Measurements from ENCODE around the gene RGL2.

Gene RGL2

DNA sequence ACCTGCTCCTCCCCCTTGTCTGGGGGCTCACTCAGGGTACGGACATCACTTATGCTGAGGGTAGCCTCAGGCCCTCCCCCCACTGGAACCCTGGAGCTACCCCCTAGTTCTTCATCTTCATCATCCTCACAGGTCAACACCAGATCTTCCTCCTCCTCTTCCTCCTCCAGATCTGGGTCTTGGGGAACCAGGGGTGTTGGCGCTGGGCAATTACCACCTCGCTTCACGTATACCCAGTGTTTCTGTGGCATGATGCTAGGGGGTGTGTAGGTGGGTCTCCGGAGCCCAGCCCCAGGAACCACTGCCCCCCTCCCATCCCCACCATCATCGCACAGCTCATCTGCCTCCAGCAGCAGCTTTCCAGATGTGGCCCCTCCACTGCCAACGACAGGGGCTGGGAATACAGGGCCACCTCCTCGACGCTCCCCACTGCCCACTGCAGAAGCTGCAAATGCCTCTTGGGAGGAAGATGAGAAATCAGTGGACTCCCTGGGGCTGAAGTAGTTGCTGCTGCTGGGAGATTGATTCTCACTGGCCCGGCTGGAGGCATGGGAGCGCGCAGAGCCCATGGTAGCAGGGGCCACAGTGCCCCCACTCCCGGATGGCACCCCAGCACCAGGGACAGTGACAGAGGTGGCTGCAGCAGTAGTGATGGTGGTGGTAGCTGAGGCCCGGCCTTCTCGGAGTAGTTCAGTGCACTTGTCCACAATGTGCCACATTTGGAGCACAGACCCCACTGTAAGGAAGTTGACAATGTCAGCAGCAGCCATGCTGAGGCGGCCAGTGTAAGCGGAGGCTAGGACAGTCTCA is 17.3 kb upstream of the RGL2 start:
- no peak for DNase-seq

DNA sequence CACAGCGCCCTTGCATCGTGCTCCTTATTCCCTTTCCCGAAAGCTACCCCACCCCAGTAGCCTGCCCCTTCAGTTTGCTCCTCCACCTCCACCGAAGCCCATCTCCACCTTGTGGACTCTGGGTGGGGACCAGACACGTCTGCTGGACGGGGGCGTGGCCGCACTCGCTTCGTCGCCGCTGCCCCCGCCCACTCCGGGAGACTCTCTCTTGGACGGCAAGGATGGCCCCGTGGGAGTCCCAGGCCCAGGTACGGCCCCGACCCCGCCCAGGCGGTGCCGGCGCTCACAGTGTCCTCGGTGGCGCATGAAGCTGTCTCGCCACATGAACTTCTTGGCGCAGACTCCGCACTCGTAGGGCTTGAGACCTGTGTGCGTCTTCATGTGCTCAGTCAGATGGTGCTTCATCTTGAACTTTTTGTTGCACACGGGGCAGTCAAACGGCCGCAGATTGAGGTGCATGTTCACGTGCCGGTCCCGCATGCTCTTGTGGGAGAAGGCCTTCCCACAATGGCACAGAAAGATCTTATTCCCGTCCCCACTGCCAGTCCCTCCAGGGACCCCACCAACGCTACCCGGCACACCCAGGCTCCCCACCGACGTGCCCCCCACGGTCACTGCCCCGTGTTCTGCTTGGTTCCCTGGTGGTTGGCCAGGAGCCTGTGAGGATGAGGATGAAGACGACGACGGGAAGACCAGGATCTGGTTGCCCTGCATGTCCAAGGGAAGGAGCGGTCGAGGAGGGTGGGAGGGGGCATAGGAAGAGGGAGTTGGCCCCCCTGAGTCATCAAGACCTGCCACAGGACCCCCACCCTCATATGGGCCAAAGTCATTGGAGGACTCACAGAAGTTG is 16.4 kb upstream of the RGL2 start:
- peak; percentile 39 for DNase-seq

DNA sequence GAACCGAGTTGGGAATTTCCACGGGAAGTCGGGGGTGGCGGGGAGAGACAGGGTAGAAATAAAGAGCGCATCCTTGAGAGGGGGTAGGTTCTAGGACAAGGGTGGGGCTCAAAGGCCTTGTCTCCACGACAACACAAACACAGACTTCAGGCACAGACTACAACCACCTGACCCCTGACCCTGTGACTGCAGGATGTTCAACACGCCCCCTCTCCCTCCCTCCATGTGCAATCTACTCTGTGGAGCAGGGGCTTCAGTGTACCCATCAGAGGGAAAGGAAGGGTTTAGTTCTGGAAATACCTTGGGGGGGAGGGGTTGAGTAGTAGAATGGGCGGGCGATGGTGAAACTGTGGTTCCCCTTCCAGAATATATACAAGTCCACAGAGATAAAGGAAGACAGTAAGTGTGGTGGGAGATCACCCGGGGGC is 15.8 kb upstream of the RGL2 start:
- peak; percentile 73 for DNase-seq

DNA sequence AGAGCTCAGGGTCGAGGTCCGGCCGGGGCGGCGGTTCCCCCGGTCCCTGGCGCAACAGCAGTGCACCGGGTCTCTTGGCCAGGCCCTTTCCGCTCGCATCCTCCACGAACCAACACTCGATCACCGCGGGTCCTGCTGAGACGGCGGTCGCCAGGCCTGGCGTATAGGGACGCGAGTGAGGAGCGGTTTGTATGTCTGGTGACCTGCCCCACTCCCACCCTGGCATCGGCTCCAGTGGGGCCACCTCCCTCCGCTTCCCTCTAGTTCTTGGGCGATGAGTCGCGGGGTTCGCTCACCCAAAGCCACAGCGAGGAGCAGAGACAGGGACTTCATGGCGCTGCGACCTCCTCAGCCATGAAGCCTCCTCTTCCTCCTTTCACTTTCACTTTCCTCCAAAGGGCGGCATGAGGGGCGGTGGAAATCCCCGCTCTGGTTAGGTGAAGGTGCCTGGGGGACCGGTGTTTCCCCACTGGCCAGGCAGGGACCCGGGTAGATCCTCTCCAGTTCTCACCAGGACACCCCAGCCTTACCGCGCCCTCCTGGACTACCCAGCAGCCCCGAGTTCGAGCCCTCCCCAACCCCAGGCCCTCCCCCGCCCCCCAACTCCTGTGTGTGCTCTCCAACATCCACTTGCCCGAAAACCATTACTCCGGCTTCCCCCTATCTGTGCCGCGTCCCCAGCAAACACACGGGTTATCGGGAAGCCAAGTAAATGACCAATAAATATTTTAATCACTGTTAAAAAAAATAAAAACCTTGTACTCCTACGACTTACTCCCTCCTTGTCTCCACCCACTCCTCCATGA is 15.2 kb upstream of the RGL2 start, which contains the start of gene TAPBP:
Gene TAPBP, minus strand, starts transcription at position 370 of the 806 bp plus-strand sequence. Its CDS starts 37 bp downstream, at position 333.
- peak; percentile 89 for DNase-seq

DNA sequence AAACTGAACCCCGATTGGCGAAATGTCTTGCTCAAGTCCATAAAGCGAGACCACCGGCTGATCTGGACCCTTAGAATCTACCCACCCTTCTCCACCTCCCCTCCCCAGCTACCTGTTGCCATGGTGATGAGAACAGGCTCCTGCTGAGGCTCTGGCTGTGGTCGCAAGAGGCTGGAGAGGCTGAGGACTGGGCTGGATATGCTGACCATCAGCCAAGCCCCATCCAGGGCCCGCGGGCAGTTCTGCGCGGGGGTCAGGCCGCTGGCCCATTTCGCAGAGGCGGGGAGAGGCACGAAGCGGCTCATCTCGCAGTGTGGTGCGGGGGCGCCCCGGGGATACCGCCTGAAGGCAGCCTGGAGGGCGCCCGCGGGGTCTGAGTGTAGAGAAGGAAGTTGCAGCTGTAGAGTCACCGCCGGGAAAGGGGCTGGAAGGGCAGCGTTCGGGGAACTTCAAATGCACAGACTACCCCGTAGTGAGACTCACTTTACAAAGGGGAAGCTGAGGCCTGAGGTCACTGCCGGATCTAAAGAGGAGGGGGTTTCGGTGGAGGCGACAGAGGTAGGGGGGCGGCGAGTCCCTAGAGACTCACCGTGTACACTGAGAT is 14.5 kb upstream of the RGL2 start:
- DNase-seq, result peak; percentile 71

DNA sequence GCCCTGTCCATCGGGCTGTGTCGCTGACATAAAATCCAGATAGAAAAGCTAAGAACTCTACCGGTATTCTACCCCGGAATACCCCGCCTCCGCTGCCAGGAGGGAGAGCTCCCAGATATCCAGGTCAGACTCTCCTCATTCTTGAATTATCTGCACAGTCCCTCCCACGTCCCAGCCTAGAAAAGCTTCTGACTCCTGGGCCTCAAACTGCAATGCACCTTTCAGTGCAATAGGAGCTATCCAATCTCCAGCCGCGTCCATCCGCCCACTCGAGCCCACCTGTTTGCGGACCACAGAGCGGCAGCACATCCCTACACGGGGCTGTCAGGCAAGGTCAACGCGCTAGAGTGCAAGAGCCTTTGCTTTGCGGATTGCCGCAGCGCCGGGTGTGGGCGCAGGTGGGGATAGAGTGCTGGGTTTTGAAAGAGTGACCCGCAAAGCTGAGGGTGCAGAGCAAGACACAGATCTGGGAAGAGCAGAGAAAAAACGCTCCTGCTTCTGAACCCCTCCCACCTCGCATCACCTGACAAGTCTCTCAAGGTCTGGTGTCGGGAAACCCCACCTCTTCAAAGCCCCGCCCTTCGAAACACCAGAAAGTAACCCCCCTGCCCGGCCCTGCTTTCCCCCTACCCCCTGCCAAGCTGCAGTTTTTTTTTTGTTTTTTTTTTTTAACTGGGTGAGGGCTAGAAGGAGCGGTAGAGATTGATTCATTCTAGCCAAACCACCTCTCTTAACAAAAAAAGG is 13.8 kb upstream of the RGL2 start:
- peak; percentile 83 for DNase-seq

DNA sequence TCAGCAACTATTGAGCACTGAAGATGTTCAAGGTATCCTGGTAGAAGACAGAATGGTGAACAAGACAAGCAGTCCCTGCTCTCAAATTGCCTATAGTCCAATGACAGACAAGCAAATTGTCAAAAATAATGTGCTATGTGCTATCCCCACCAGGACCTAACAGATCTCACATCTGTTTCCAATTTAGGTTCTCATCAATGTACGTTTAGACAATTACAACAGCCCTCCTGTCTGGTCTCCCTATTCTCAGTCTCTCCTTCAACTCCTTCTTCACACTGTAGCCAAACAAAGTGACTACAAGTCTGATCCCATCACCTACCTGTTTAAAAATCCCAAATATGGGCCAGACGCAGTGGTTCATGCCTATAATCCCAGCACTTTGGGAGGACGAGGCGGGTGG is 7.6 kb upstream of the RGL2 start:
- DNase-seq, result no peak

DNA sequence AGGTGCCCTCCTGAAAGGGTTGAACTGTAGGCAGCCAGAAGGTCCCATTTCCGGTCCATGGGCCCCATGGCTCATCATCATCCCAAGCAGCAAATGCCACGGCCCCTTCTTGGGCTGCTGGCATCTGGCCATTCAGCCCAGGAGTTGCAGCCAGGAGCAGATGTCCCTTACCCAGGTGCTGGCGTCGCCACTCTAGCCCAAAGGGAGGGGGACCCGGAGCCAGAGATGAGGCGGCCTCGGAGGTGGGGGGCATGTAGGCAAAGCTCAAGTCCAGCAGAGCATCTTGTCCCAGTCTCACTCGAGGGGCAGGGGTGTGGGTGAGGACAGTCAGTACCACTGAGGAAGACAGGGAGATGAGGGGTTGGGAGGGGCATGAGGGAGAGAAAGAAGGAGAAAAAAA is 6.3 kb upstream of the RGL2 start:
- DNase-seq, result no peak

DNA sequence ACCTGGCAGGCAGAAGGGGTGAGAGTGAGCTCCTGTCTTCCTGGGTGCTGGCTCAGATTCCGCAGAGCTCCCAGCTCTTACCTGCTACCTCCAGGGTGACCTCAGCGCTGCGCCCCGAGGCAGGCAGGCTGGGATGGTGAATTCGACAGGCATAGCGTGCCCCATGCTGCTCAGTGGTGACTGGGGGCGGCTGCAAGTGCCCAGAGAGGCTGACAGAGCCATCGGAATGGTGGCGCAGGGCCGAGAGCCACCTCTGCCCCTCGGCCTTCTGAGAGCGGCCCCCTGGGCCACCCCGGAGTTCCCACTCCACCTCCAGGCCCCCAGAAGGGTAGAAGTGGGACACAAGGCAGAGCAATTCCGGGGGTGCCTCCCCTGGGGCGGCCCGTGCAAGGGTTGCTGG is 5.5 kb upstream of the RGL2 start:
- DNase-seq, result no peak

DNA sequence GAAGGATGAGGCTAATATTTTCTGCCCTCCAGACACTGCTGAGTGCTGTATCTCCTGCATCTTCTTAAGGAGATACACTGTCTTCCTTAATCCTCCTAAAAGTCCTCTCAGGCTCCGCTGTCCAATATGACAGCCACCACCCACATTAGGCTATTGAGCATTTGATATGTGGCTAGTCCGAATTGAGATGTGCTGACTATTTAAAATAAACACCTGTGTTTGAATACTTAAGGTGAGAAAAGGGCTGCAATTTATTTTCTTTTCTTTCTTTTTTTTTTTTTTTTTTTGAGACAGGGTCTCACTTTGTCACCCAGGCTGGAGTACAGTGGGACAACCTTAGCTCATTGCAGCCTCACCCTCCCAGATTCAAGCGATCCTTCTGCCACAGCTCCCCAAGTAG is 3.1 kb upstream of the RGL2 start:
- DNase-seq, result no peak

DNA sequence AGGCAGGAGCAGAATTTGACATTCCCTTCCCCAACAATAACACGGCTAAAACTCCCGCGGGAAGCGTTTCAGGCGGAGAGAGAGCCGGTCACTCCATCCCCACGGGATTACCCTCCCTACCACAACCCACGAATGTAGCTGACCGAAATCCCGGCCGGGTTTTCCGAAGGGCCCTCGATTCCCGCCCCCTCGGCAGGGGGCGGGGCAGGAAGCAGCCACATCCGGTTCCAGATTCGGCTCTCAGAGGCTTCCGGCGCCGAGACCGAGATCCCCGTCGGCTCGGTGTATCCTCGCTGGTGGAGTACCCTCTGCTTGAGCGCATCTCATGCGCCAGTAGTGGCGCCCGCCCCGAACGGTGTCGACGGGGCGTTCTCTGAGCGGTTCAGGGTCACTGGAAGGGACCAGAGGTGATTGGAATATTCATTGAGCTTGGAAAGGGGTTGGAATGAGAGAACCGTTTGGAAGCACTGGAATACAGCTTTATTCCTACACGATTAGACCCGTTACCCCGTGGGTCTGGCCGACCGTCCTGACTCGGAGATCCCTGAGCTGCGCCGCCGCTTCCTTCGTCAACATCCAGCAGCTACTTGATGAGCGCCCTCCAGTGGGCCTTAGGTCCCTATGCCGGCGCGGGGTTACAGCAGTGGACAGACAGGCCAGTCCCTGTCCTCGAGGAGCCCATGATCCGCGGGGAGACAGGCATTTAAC is 649 bp upstream of the RGL2 start:
- peak; percentile 96 for DNase-seq

DNA sequence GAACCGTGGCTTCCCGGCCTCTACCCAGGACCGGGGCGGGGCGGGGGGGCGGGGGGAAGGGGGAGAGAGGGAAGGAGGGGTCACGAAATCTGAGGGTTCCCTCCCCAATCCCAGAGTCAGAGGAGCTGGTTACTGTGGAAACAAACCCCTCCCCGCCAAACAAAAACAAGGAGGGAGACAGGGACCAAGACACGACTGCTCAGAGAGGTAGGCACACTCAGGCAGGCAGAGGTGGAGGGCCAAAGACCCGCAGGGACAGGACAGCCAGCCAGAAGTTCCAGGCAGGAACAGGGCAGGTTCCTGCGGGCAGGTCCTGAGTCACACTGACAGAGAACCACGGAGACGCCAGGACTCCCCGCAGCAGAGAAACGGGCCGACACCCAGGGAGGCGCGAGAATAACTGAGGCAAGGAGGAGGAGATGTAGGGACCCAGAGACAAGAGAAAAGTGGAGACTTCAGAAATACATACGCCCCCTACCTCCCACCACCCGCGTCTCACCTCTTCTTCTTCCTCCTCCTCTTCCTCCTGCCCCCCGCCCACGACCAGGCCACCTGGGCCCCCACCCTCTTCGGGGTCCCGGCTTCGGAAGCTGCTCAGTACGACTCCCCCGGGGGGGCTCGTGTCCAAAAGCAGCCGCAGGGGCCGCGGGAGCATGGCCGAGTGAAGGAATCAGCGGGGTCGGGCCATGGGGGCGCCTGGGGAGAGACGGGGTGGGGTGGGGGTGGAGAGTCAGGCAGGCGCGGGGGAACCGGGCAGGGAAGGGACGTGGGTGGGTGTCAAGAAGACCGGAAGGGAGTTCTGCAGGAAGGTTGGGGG is 578 bp downstream of the RGL2 start:
- peak; percentile 77 for DNase-seq

DNA sequence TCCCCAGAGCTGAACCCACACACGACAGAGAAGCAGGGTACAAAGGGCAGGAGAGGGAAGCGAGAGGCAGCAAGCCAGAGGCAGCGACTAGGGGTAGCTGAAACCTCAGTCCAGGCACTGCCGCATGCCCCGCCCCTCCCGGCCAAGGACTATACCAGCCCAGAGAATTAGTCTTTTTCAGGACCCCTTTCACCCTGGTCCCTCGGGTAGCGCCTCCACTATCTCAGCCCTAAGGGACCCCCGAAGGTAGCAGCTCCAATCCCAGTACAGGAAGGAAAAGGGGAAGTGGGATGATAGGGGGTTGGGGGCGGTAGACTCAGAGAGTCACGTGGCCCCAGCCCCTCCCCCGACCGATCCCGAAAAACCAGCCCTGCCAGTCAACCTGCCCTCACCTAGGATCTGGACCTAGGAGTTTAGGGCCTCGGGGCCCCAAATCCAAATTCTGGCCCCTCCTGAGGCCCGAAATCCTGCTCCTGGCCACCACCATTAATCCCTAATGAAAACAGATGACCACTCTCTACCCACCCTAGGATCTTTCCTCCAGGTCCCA is 1.3 kb downstream of the RGL2 start:
- no peak for DNase-seq

DNA sequence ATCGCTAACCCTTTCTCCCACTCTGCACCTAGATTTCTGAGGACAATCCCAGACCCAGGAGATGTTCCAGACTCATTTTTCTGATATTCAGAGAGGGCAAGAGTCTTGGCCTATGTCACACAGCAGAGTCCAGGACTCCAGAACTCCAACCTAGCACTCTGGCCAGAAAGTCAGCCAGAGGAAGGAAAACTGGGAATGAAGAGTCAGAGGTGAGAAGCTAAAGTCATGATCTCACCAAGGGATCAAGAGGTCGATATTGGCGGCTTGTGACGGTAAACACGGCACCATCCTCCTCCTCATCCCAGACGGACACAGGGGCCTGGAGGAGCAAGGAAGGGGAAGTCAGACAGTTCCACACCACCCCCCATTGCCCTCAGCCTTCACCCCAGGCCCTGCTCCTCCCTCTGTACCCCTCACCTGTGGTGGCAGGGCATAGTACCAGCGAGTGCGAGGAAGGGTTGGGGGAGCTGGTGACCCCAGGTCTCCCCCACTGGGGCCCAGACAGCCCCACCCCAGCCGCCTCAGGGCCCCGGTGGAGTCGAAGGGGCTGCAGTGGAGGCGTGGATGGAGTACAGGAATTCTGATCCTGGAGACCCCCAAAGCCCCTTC is 1.8 kb downstream of the RGL2 start:
- no peak for DNase-seq

DNA sequence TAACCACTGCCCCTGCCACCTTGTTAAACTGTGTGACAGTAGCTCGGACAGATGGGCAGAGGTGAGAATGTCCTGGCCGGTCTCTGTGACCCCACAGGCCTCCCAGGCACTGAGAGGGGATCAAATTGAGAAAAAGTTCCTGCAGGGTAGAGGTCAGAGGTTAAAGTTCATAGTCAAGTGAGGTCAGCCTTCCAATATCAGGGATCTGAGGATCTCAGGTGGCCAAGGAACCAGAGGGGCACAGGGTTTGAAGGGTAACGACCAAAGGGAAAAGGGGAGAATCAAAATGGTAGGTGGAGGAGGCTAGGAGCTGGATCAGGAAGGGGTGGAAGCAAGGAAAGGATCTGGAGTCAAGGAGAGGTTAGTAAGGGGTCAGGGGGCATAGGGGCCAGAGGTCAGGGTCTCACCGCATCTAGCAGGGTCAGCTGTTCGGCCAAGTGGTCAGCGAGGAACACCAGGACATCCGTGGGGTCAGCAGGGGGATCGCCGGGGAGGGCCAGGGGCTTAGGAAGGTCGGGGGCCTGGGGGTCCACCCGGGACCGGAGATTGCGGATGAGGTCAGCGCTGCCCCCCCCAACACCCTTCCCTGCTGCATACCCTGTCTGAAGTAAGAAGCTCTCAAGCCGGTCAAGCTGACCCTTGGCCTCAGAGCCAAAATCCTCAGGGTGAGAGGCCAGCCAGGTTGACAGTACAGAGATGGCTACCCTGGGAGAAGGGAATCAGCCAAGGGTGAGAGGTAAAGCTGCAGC is 2.9 kb downstream of the RGL2 start:
- DNase-seq, result no peak

DNA sequence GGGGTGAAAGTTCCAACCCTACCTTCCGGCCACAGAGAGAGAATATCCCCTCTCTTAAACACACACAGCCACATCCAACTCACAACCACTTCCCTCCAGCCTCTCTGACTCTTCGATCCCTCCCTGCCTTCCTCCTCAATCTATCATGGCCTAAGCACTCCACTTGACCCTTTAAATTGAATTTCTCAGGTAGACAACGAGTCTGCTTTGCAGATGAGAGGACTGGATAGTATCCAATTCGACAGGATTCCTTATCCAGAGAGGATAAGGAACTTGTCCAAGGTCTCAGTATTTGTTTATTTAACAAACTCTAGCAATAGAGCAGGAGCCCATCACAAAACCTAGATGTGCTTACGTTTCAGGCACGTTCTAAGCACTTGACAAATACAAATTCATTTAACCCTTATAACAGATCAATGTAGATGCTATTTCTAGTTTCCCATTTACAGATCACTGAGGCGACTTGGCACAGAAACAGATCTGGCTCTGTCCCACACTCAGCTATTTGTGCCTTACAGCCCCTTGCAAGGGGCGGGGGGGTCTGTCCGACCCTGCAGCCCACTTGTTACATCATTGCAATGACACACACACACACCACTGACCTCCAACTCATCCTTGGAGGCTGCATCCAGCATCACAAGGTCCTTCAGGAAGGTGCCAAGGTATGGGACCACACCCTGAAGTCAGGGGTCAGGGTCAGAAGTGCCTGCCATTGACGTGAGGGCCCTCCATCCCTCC is 4.5 kb downstream of the RGL2 start:
- DNase-seq, result no peak

DNA sequence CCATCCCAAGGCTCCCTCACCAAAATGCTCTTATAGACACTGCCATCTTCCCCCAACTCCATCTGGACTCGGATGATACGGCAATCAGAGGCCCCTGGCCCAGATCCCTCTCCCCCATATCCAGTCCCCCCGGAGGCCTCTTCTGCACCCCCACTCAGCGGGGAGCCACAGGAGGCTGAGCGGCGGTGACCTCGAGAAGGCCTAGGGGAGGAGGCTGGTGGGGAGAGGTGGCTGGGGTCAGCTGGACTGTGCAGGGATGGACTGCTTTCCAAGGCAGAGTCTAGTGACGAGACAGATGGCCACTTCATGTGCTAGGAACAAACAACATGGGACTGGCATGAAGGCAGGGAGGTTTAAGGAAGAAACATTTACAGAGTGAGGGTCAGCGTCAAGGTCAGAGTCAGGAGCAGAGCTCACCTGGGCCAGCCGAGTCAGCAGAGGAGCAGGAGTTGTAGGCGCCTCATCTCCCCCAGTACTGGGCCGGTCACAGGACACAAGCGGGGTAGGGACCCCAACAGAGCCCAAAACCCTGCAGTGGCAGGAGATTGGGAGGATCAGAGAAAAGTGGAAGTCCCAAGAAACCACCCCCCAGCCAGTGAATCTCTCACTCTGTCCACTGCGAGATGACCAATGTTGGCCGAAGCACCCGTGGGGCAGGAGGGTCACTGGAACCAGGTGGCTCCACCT is 5.6 kb downstream of the RGL2 start:
- no peak for DNase-seq

DNA sequence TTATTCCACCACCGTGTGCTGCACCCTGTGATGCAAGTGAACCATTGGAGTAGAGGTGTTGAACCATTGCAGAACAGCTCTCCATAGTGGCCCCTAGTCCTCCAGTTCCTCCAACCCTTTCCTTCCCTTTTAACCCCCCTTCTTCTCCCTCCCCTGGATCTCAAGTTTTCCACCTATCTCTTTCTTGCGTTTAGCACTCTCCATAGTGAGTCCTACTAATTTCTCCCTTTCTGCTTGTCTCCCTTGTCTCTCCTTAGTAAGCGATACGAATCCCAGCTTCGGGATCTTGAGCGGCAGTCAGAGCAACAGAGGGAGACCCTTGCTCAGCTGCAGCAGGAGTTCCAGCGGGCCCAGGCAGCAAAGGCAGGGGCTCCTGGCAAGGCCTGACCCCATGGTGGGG is 8.3 kb downstream of the RGL2 start:
- DNase-seq, result no peak
